IMR-90 (cell line): ENCODE data around the gene AUH. TPM values are rescaled to one million over a fixed set of nuclear protein-coding genes. Genes with fewer than 3 reads are reported as not detected.

Source experiments
- ATAC-seq: fragments of 200-7000 bp; cut with Tn5 transposase; 2 replicates; pipeline ENCODE4 v1.9.1; 2020; ENCODE audit warnings: low read depth, mild to moderate bottlenecking, moderate library complexity
- BruUV-seq: library from RNA; stranded (reverse); fragments of 400-500 nt; replicated peaks from 2 replicates; lab custom pipeline; 2021; lab: Mats Ljungman, UMichigan
- CTCF ChIA-PET: fragments of 300-600 bp; formaldehyde crosslinking; extraction: SDS; loops from one replicate; lab custom pipeline; 2021; ENCODE audit warnings: antibody characterized with exemption; lab: Yijun Ruan, JAX
- POLR2A ChIA-PET: fragments of 300-600 bp; sonication (Branson Sonifier 250); formaldehyde crosslinking; loops from one replicate; lab custom pipeline; 2022; ENCODE audit warnings: antibody characterized with exemption; ENCODE audit not compliant: unreplicated experiment; lab: Charles Lee
- DNase-seq: peaks from one replicate; pipeline ENCODE4 v3.0.0; 2013
- H2AFZ ChIP-seq: replicated peaks from 2 replicates; pipeline ENCODE3; 2013; ENCODE audit warnings: low read length, mild to moderate bottlenecking; ENCODE audit not compliant: poor library complexity
- H2AK5ac ChIP-seq: 2 replicates; pipeline ENCODE4 v1.6.1; 2013; ENCODE audit warnings: low read depth, low read length, inconsistent platforms
- H2AK9ac ChIP-seq: replicated peaks from 2 replicates; pipeline ENCODE3; 2013; ENCODE audit warnings: mild to moderate bottlenecking, low read depth, low read length, moderate library complexity; ENCODE audit not compliant: poor library complexity
- H2BK120ac ChIP-seq: 2 replicates; pipeline ENCODE4 v1.6.1; 2013; ENCODE audit warnings: low read depth, low read length, inconsistent platforms
- H2BK15ac ChIP-seq: 3 replicates; pipeline ENCODE4 v1.6.1; 2013; ENCODE audit warnings: low read depth, low read length, inconsistent platforms
- H2BK20ac ChIP-seq: 2 replicates; pipeline ENCODE4 v1.6.1; 2013; ENCODE audit warnings: low read depth, mild to moderate bottlenecking, inconsistent platforms, low read length, moderate library complexity
- H2BK5ac ChIP-seq: 2 replicates; pipeline ENCODE4 v1.6.1; 2013; ENCODE audit warnings: mild to moderate bottlenecking, low read depth, low read length, inconsistent platforms; ENCODE audit not compliant: poor library complexity, severe bottlenecking
- H3K14ac ChIP-seq: replicated peaks from 2 replicates; pipeline ENCODE4 v1.6.1; 2013; ENCODE audit warnings: low read depth, low read length, inconsistent platforms
- H3K18ac ChIP-seq: 2 replicates; pipeline ENCODE4 v1.6.1; 2013; ENCODE audit warnings: low read depth, low read length, control low read depth
- H3K23ac ChIP-seq: 2 replicates; pipeline ENCODE4 v1.6.1; 2013; ENCODE audit warnings: low read depth, low read length, inconsistent platforms
- H3K27ac ChIP-seq: 2 replicates; pipeline ENCODE4 v1.5.1; 2013; ENCODE audit warnings: mild to moderate bottlenecking, control low read depth, low read length; ENCODE audit not compliant: insufficient read depth
- H3K27me3 ChIP-seq: 2 replicates; pipeline ENCODE4 v1.6.1; 2013; ENCODE audit warnings: low read length; ENCODE audit not compliant: control insufficient read depth, insufficient read depth
- H3K36me3 ChIP-seq: 2 replicates; pipeline ENCODE4 v1.6.1; 2013; ENCODE audit warnings: low read length, mixed read lengths; ENCODE audit not compliant: control insufficient read depth, insufficient read depth
- H3K4ac ChIP-seq: 2 replicates; pipeline ENCODE4 v1.6.1; 2013; ENCODE audit warnings: low read depth, low read length, inconsistent platforms
- H3K4me1 ChIP-seq: 2 replicates; pipeline ENCODE4 v1.6.1; 2013; ENCODE audit warnings: low read length, mixed read lengths; ENCODE audit not compliant: control insufficient read depth, insufficient read depth
- H3K4me2 ChIP-seq: 2 replicates; pipeline ENCODE4 v1.6.1; 2013; ENCODE audit warnings: low read depth, mild to moderate bottlenecking, control low read depth, low read length, moderate library complexity
- H3K4me3 ChIP-seq: 2 replicates; pipeline ENCODE4 v1.5.1; 2013; ENCODE audit warnings: low read depth, mild to moderate bottlenecking, control low read depth, low read length, moderate library complexity; ENCODE audit not compliant: insufficient read depth
- H3K56ac ChIP-seq: 2 replicates; pipeline ENCODE4 v1.6.1; 2013; ENCODE audit warnings: low read length, inconsistent platforms; ENCODE audit not compliant: insufficient read depth; ENCODE audit errors: extremely low read depth
- H3K79me1 ChIP-seq, 2 experiments: 2 replicates each; pipeline ENCODE4 v1.6.1; 2013; ENCODE audit warnings: low read length in 2 of 2, inconsistent platforms in 1 of 2, low read depth in 1 of 2
- H3K9ac ChIP-seq: 2 replicates; pipeline ENCODE4 v1.6.1; 2013; ENCODE audit warnings: low read depth, low read length, control low read depth
- H3K9me1 ChIP-seq: 2 replicates; pipeline ENCODE4 v1.6.1; 2013; ENCODE audit warnings: low read length, inconsistent platforms; ENCODE audit not compliant: insufficient read depth
- H3K9me3 ChIP-seq: 2 replicates; pipeline ENCODE4 v1.6.1; 2013; ENCODE audit warnings: low read length; ENCODE audit not compliant: control insufficient read depth, insufficient read depth
- H4K20me1 ChIP-seq: 2 replicates; pipeline ENCODE4 v1.6.1; 2013; ENCODE audit warnings: low read length, inconsistent platforms; ENCODE audit not compliant: insufficient read depth
- H4K5ac ChIP-seq: 2 replicates; pipeline ENCODE4 v1.6.1; 2013; ENCODE audit warnings: mild to moderate bottlenecking, low read depth, low read length, control low read depth
- H4K8ac ChIP-seq, 2 experiments: 2 replicates each; pipeline ENCODE4 v1.6.1; 2013; ENCODE audit warnings: low read depth in 2 of 2, low read length in 2 of 2, control low read depth in 1 of 2, inconsistent platforms in 1 of 2
- H4K91ac ChIP-seq: 2 replicates; pipeline ENCODE4 v1.6.1; 2013; ENCODE audit warnings: low read depth, low read length, inconsistent platforms; ENCODE audit not compliant: insufficient read depth
- BHLHE40 ChIP-seq: fragments of 150-350 bp; IDR thresholded peaks from 2 replicates; pipeline ENCODE4 v1.6.1; 2016; ENCODE audit warnings: mild to moderate bottlenecking, low read depth, low read length
- CEBPB ChIP-seq: IDR thresholded peaks from 2 replicates; pipeline ENCODE4 v1.6.1; 2012; ENCODE audit warnings: low read depth, low read length, improper control_type of control experiment
- CHD1 ChIP-seq: IDR thresholded peaks from 2 replicates; pipeline ENCODE4 v1.6.1; 2012; ENCODE audit warnings: low read depth, low read length, improper control_type of control experiment
- FOS ChIP-seq: fragments of 150-350 bp; IDR thresholded peaks from 2 replicates; pipeline ENCODE4 v1.6.1; 2016; ENCODE audit warnings: low read depth, low read length
- MAFK ChIP-seq: IDR thresholded peaks from 2 replicates; pipeline ENCODE4 v1.6.1; 2012; ENCODE audit warnings: low read depth, low read length, improper control_type of control experiment
- MAZ ChIP-seq: IDR thresholded peaks from 2 replicates; pipeline ENCODE4 v1.6.1; 2012; ENCODE audit warnings: low read depth, mild to moderate bottlenecking, low read length, improper control_type of control experiment, moderate library complexity, borderline replicate concordance
- MXI1 ChIP-seq: IDR thresholded peaks from 2 replicates; pipeline ENCODE4 v1.6.1; 2012; ENCODE audit warnings: low read depth, mild to moderate bottlenecking, low read length, moderate library complexity, borderline replicate concordance
- NFE2L2 ChIP-seq: fragments of 150-350 bp; IDR thresholded peaks from 2 replicates; pipeline ENCODE4 v1.6.1; 2016; ENCODE audit warnings: low read depth, mild to moderate bottlenecking, low read length
- RAD21 ChIP-seq: IDR thresholded peaks from 2 replicates; pipeline ENCODE4 v1.6.1; 2012; ENCODE audit warnings: low read length, improper control_type of control experiment
- RCOR1 ChIP-seq: IDR thresholded peaks from 2 replicates; pipeline ENCODE4 v1.6.1; 2012; ENCODE audit warnings: mild to moderate bottlenecking, low read length, improper control_type of control experiment; ENCODE audit not compliant: insufficient replicate concordance
- WGBS, 2 experiments: methylation state at CpG; one replicate each; pipeline versions ENCODE4 v1.1.5 to v1.1.7; 2013; ENCODE audit warnings: missing lambda C conversion rate in 2 of 2; ENCODE audit not compliant: insufficient read length in 1 of 2; ENCODE audit errors: extremely low coverage in 2 of 2; 5-methylcytosine and 5-hydroxymethylcytosine counted together
- dilution Hi-C: fragments of 300-500 bp; cut with HindIII; formaldehyde crosslinking; loops from one replicate; pipeline ENCODE4 v1.14.3; 2018; ENCODE audit warnings: low sequenced_read_pairs; ENCODE audit not compliant: unreplicated experiment
- in situ Hi-C: fragments of 300-500 bp; cut with MboI; formaldehyde crosslinking; loops from 3 replicates; pipeline ENCODE4 v1.14.3; 2019; ENCODE audit warnings: low sequenced_read_pairs, inconsistent platforms, mixed read lengths
- intact Hi-C: fragments of 100-400 bp; cut with micrococcal nuclease; formaldehyde crosslinking; loops from 2 replicates; pipeline ENCODE4 v1.10.0; 2022
- polyA plus RNA-seq, 3 experiments: library from polyadenylated mRNA; depleted of rRNA; stranded (reverse); fragments of >200 nt; gene quantifications; 2 replicates each; pipeline ENCODE4 v1.2.3, GENCODE V29; 2012; ENCODE audit warnings: low replicate concordance in 1 of 3
- total RNA-seq: library from RNA; depleted of rRNA; stranded (reverse); fragments of >200 nt; gene quantifications from 2 replicates; pipeline ENCODE4 v1.2.3, GENCODE V29; 2012
- TF ChIP-seq, protein P1 (sequence below): conservative IDR thresholded peaks from 2 replicates; pipeline ENCODE4 v1.5.1; 2012; ENCODE audit warnings: mild to moderate bottlenecking, low read depth, low read length, improper control_type of control experiment

AUH gene
- total and polyA plus RNA-seq, 2 of the 4 experiments (the other 2 are of a cell fraction): 5.9 to 8.1 TPM

DNA sequence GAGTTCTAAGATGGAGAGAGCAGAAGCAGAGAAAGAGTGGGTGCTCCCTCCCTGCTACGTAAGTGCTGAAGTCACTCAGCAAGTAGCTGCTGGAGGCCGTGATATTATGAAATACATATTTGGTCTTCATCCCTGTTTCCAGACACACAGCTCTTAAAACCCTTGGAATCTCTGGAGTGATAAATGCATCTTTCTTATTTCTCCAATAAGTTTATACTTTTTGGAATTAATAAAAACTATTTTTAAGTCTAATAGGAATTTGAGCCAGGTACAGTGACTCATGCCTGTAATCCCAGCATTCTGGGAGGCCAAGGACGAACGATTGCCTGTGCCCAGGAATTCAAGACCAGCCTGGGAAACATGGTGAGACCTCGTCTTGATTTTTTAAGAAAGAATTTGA is 60.6 kb downstream of the AUH start:
- H3K4me1 ChIP-seq: peaks cover 11% of the 10 kb centered on the region

More for the DNA sequence above, 60.6 kb downstream of the AUH start:
- in situ Hi-C loops (no loop called here), intact Hi-C loops (no loop called here), dilution Hi-C loops (no loop called here)
- Histone ChIP-seq H3K4me2 (no peak overlapping the region), H3K36me3 (peaks cover 8% of the 10 kb centered on the region), H4K8ac (peak overlapping the region in 1 of 2 experiments; percentile 50; a peak in 1 of 4 replicates), H2BK120ac (peak overlapping the region; percentile 35), H3K9me3 (no peaks in the 10 kb centered on the region), H4K5ac (no peak overlapping the region), H3K23ac (0 out of 2 replicates have a peak overlapping the region, but pooled peaks have one; percentile 18), H4K20me1 (no peaks in the 10 kb centered on the region), H3K4ac (peak overlapping the region; percentile 71), H3K79me1 (peaks cover 24 to 59% of the 10 kb centered on the region in 2 experiments), H2AK9ac (no peak overlapping the region), H3K27ac (no peak overlapping the region), H2AFZ (no peak overlapping the region), H2BK20ac (peak overlapping the region; percentile 38; the same call in 1 of the 2 replicates), H3K4me3 (no peak overlapping the region), H2AK5ac (peak overlapping the region; percentile 86), H3K9ac (no peak overlapping the region), H4K91ac (no peak overlapping the region), H3K14ac (peak overlapping the region; percentile 67), H3K18ac (no peak overlapping the region; the same call in 1 of the 2 replicates), H3K9me1 (peaks cover 16% of the 10 kb centered on the region), H3K56ac (no peak overlapping the region), H3K27me3 (no peaks in the 10 kb centered on the region), H2BK5ac (no peak overlapping the region), H2BK15ac (peak overlapping the region; percentile 95; the same call in 1 of the 3 replicates)
- DNase-seq (peak; percentile 31), ATAC-seq (no peak)
- BruUV-seq: no TSS peak
- WGBS, 2 experiments: no CpG with 5 or more reads among the region's 5 CpGs
- ChIA-PET CTCF (interaction anchor here (0.6 to 1.0 kb wide), 2 partner anchors 22 to 96 kb away, joined by 3 to 4 read pairs; no protein-coding TSS in a partner anchor), POLR2A (no interaction called here)
- no peak for TF ChIP-seq RCOR1
- TF ChIP-seq NFE2L2: no peak
- TF ChIP-seq FOS: no peak
- no peak for TF ChIP-seq BHLHE40
- TF ChIP-seq CEBPB: no peak
- TF ChIP-seq RAD21: no peak
- TF ChIP-seq MAZ: no peak
- no peak for TF ChIP-seq MAFK
- TF ChIP-seq, protein P1, sequence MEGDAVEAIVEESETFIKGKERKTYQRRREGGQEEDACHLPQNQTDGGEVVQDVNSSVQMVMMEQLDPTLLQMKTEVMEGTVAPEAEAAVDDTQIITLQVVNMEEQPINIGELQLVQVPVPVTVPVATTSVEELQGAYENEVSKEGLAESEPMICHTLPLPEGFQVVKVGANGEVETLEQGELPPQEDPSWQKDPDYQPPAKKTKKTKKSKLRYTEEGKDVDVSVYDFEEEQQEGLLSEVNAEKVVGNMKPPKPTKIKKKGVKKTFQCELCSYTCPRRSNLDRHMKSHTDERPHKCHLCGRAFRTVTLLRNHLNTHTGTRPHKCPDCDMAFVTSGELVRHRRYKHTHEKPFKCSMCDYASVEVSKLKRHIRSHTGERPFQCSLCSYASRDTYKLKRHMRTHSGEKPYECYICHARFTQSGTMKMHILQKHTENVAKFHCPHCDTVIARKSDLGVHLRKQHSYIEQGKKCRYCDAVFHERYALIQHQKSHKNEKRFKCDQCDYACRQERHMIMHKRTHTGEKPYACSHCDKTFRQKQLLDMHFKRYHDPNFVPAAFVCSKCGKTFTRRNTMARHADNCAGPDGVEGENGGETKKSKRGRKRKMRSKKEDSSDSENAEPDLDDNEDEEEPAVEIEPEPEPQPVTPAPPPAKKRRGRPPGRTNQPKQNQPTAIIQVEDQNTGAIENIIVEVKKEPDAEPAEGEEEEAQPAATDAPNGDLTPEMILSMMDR: no peak
- TF ChIP-seq MXI1: no peak
- no peak for TF ChIP-seq CHD1
